HG03571 (cell line): ENCODE data around the gene IDI2.

Experiments
- ATAC-seq: cut with Tn5 transposase; IDR thresholded peaks from one replicate; pipeline ENCODE4 v1.9.1; 2021; ENCODE audit not compliant: unreplicated experiment

IDI2 gene

GRCh38 chr10:1009071-1009494 lies 16.6 kb downstream of the IDI2 start:
- no peak for ATAC-seq

- no peak for ATAC-seq
These were observed 18.1 kb downstream of the IDI2 start for GRCh38 chr10:1007583-1007982.

- ATAC-seq = no peak
These were observed 19.1 kb downstream of the IDI2 start for GRCh38 chr10:1006573-1006972.

GRCh38 chr10:1003884-1004670 lies 21.6 kb downstream of the IDI2 start:
- ATAC-seq = no peak

GRCh38 chr10:1002425-1003006 lies 23.1 kb downstream of the IDI2 start:
- ATAC-seq = no peak

- ATAC-seq = no peak
These were observed 28.2 kb downstream of the IDI2 start for GRCh38 chr10:997266-998022.

GRCh38 chr10:996031-996430 lies 29.6 kb downstream of the IDI2 start:
- ATAC-seq = no peak

- ATAC-seq = no peak
These were observed 30.1 kb downstream of the IDI2 start for GRCh38 chr10:995559-995926.

GRCh38 chr10:994836-995558 lies 30.7 kb downstream of the IDI2 start:
- ATAC-seq = no peak

- ATAC-seq = no peak
These were observed 32.8 kb downstream of the IDI2 start for GRCh38 chr10:992871-993270.

- no peak for ATAC-seq
These were observed 33.2 kb downstream of the IDI2 start for GRCh38 chr10:992467-992866.

- no peak for ATAC-seq
These were observed 34.9 kb downstream of the IDI2 start for GRCh38 chr10:990808-991207.

- peak; percentile 5 for ATAC-seq
These were observed 36.8 kb downstream of the IDI2 start for GRCh38 chr10:988667-989545.

GRCh38 chr10:987870-988666 lies 37.6 kb downstream of the IDI2 start, which contains the start of gene GTPBP4:
TSS of gene GTPBP4 (plus strand) at chr10:988434. CDS start at chr10:988480, 46 bp downstream.
- ATAC-seq = peak; percentile 95

GRCh38 chr10:987620-987869 lies 38.1 kb downstream of the IDI2 start:
- no peak for ATAC-seq

- ATAC-seq = no peak
These were observed 38.6 kb downstream of the IDI2 start for GRCh38 chr10:986881-987619.

- ATAC-seq = no peak
These were observed 39.4 kb downstream of the IDI2 start for GRCh38 chr10:986137-986825.

GRCh38 chr10:985361-985760 lies 40.3 kb downstream of the IDI2 start:
- ATAC-seq = no peak
